DLD1 (cell line): ENCODE results near the gene APPBP2.
"Not testable (repeated sequence)": the region's sequence is repeated elsewhere in the genome, so short reads cannot be mapped to it uniquely, and the experiment has no call there.

Source experiments
- in situ Hi-C: cut with HindIII; loops from 2 replicates; pipeline ENCODE4 v1.10.0; 2017; ENCODE audit warnings: low sequenced_read_pairs

The APPBP2 gene

GRCh38 chr17:60525685-60526514 lies at the start of gene APPBP2:
Gene APPBP2 (minus strand): TSS chr17:60526242. CDS start chr17:60525931, 311 bp downstream.
- in situ Hi-C loops: no loop called here

- in situ Hi-C loops: no loop called here
Measured at GRCh38 chr17:60573236-60574051, 47.4 kb upstream of the APPBP2 start.

- in situ Hi-C loops: no loop called here
Measured at GRCh38 chr17:60565233-60565632, 39.2 kb upstream of the APPBP2 start.

GRCh38 chr17:60563743-60564142 lies 37.7 kb upstream of the APPBP2 start:
- in situ Hi-C loops: no loop called here

- in situ Hi-C loops: no loop called here
Measured at GRCh38 chr17:60562421-60562820, 36.4 kb upstream of the APPBP2 start.

- in situ Hi-C loops: no loop called here
Measured at GRCh38 chr17:60560860-60561257, 34.8 kb upstream of the APPBP2 start.

- in situ Hi-C loops: no loop called here
Measured at GRCh38 chr17:60559995-60560859, 34.2 kb upstream of the APPBP2 start.

- in situ Hi-C loops: no loop called here
Measured at GRCh38 chr17:60559659-60559994, 33.6 kb upstream of the APPBP2 start.

GRCh38 chr17:60557805-60558204 lies 31.8 kb upstream of the APPBP2 start:
- in situ Hi-C loops: no loop called here

- in situ Hi-C loops: no loop called here
Measured at GRCh38 chr17:60555786-60556185, 29.7 kb upstream of the APPBP2 start.

GRCh38 chr17:60554377-60554788 lies 28.3 kb upstream of the APPBP2 start:
- in situ Hi-C loops: no loop called here

GRCh38 chr17:60552255-60552654 lies 26.2 kb upstream of the APPBP2 start:
- in situ Hi-C loops: not testable (repeated sequence)

GRCh38 chr17:60548990-60549389 lies 22.9 kb upstream of the APPBP2 start:
- in situ Hi-C loops: no loop called here

GRCh38 chr17:60545465-60546191 lies 19.6 kb upstream of the APPBP2 start:
- in situ Hi-C loops: no loop called here

GRCh38 chr17:60542071-60542470 lies 16.0 kb upstream of the APPBP2 start:
- in situ Hi-C loops: no loop called here

- in situ Hi-C loops: no loop called here
Measured at GRCh38 chr17:60540460-60540859, 14.4 kb upstream of the APPBP2 start.

GRCh38 chr17:60539807-60540206 lies 13.8 kb upstream of the APPBP2 start:
- in situ Hi-C loops: no loop called here

GRCh38 chr17:60538726-60539125 lies 12.7 kb upstream of the APPBP2 start:
- in situ Hi-C loops: no loop called here

- in situ Hi-C loops: no loop called here
Measured at GRCh38 chr17:60535382-60536279, 9.6 kb upstream of the APPBP2 start.
